OCI-LY7 (cell line): ENCODE results near the gene BRAF. TPM values are rescaled to one million over a fixed set of nuclear protein-coding genes. Genes with fewer than 3 reads are reported as not detected.

ENCODE experiments used
- BruUV-seq: library from RNA; stranded (reverse); fragments of 400-500 nt; replicated peaks from 2 replicates; lab custom pipeline; 2021; lab: Mats Ljungman, UMichigan
- CTCF ChIA-PET: fragments of 300-600 bp; sonication (Branson Sonifier 250); formaldehyde crosslinking; loops from one replicate; lab custom pipeline; 2022; ENCODE audit warnings: antibody characterized with exemption; ENCODE audit not compliant: unreplicated experiment; lab: Charles Lee
- POLR2A ChIA-PET: fragments of 300-600 bp; sonication (Branson Sonifier 250); formaldehyde crosslinking; loops from one replicate; lab custom pipeline; 2022; ENCODE audit warnings: antibody characterized with exemption; lab: Charles Lee
- DNase-seq: peaks from one replicate; pipeline ENCODE4 v3.0.0-alpha.2; 2015; ENCODE audit warnings: low spot score
- H2AFZ ChIP-seq: fragments of 200-600 bp; sonication (generic), shearing (Covaris generic); 2 replicates; pipeline ENCODE4 v1.6.1; 2014; ENCODE audit warnings: mild to moderate bottlenecking, antibody characterized with exemption, low read length, moderate library complexity
- H3K27ac ChIP-seq: fragments of 200-600 bp; sonication (generic); 2 replicates; pipeline ENCODE4 v1.5.1; 2014; ENCODE audit warnings: mixed run types, low read depth, mild to moderate bottlenecking, moderate library complexity, low read length, inconsistent platforms; ENCODE audit not compliant: poor library complexity, severe bottlenecking
- H3K36me3 ChIP-seq: fragments of 200-600 bp; sonication (generic); 2 replicates; pipeline ENCODE4 v1.6.1; 2014; ENCODE audit warnings: mild to moderate bottlenecking, antibody characterized with exemption, low read length, moderate library complexity, mixed read lengths; ENCODE audit not compliant: insufficient read depth
- H3K4me1 ChIP-seq: fragments of 200-600 bp; sonication (generic); 2 replicates; pipeline ENCODE4 v1.5.1; 2014; ENCODE audit warnings: mild to moderate bottlenecking, low read length; ENCODE audit not compliant: insufficient read depth, poor library complexity, severe bottlenecking
- H3K4me2 ChIP-seq: fragments of 200-600 bp; sonication (generic); 2 replicates; pipeline ENCODE4 v1.6.1; 2014; ENCODE audit warnings: mild to moderate bottlenecking, low read length
- H3K4me3 ChIP-seq: fragments of 200-600 bp; sonication (generic); 2 replicates; pipeline ENCODE4 v1.5.1; 2014; ENCODE audit warnings: mild to moderate bottlenecking, low read depth, low read length; ENCODE audit not compliant: poor library complexity, severe bottlenecking
- H3K79me2 ChIP-seq: fragments of 200-600 bp; sonication (generic); 2 replicates; pipeline ENCODE4 v1.6.1; 2016; ENCODE audit warnings: low read depth, mild to moderate bottlenecking, low read length, moderate library complexity, mixed read lengths; ENCODE audit not compliant: insufficient read depth
- H3K9me2 ChIP-seq: fragments of 200-600 bp; sonication (generic); 2 replicates; pipeline ENCODE4 v1.6.1; 2016; ENCODE audit warnings: mild to moderate bottlenecking, low read length, mixed read lengths; ENCODE audit not compliant: insufficient read depth
- H3K9me3 ChIP-seq: fragments of 200-600 bp; sonication (generic); 2 replicates; pipeline ENCODE4 v1.6.1; 2014; ENCODE audit warnings: mild to moderate bottlenecking, mixed run types, low read length, mixed read lengths
- H4K20me1 ChIP-seq: fragments of 200-600 bp; sonication (generic); 2 replicates; pipeline ENCODE4 v1.6.1; 2014; ENCODE audit warnings: mild to moderate bottlenecking, antibody characterized with exemption, low read length, moderate library complexity, mixed read lengths; ENCODE audit not compliant: insufficient read depth
- EZH2phosphoT487 ChIP-seq: fragments of 200-600 bp; sonication (generic); IDR thresholded peaks from 2 replicates; pipeline ENCODE4 v1.6.1; 2018; ENCODE audit warnings: low read depth, borderline replicate concordance, mild to moderate bottlenecking, mixed run types, antibody characterized with exemption, low read length, moderate library complexity, mixed read lengths
- intact Hi-C: fragments of 100-400 bp; cut with micrococcal nuclease; formaldehyde crosslinking; loops from one replicate; pipeline ENCODE4 v1.10.0; 2022; ENCODE audit not compliant: unreplicated experiment
- total RNA-seq, 2 experiments: library from RNA; depleted of rRNA in 1 of 2; stranded (reverse); fragments of >200 nt in 1 of 2; shearing (Covaris generic) in 1 of 2; gene quantifications; 2 replicates each; pipeline ENCODE4 v1.2.3, GENCODE V29; 2014 to 2022
- TF ChIP-seq, protein P1 (sequence below): fragments of 200-600 bp; sonication (generic); conservative IDR thresholded peaks from 2 replicates; pipeline ENCODE4 v1.5.1; 2014; ENCODE audit warnings: mild to moderate bottlenecking, antibody characterized with exemption, low read length, moderate library complexity, mixed read lengths

The BRAF gene
- total RNA-seq, 2 experiments from 2014 or later, result 17.1 to 41.6 TPM

DNA sequence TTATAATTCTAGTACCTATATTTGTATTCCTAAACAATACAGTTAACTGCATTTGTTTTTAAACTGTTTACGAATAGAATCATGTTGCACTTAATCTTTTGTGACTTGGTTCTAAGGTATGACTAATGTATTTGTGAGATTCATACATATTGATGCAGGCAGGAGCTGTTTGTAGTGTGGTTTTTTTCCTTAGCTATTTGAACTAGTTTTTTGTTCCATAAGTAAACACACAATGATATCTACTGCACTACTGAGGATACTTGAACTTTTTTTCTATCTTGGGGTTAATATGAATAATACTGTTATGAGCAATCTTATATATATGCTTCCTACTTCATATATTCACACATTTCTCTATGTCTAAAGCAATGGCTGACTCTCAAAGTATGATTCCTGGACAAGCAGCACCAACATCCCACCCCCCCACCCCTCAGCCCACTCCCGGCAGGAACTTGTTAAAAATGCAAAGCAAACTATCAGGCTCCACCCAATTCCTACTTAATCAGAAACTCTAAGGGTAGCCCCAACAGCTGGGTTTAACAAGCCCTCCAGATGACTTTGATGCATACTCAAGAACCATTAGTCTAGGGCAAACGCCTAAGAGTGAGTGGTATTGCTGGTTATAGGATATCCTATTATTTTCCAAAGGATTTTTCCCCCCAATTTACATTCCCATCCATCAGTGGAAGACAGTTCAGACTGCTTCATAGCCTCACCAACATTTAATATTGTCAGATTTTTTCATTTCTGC is 25.8 kb downstream of the BRAF start:
- intact Hi-C loops, result no loop called here
- no peak overlapping the region for H3K4me2 ChIP-seq
- ChIA-PET CTCF (no interaction called here), POLR2A (interaction anchor here (1.3 kb wide), 1 partner anchor 17 kb away, joined by 3 read pairs; no protein-coding TSS in a partner anchor)
- H3K27ac ChIP-seq, result no peak overlapping the region
- BruUV-seq, result no TSS peak
- H3K36me3 ChIP-seq, result peaks cover 9% of the 10 kb centered on the region
- H3K4me3 ChIP-seq, result no peak overlapping the region
- DNase-seq, result no peak
- H2AFZ ChIP-seq, result no peak overlapping the region
- H3K4me1 ChIP-seq, result peaks cover 20% of the 10 kb centered on the region
- H3K9me2 ChIP-seq, result no peaks in the 10 kb centered on the region
- H4K20me1 ChIP-seq, result 0 out of 2 replicates have a peak, but pooled peaks cover 11% of the 10 kb centered on the region
- H3K79me2 ChIP-seq, result peaks cover 68% of the 10 kb centered on the region
- H3K9me3 ChIP-seq, result peaks cover 8% of the 10 kb centered on the region; the same call in 1 of the 2 replicates
- no peak for TF ChIP-seq EZH2phosphoT487
- TF ChIP-seq, protein P1, sequence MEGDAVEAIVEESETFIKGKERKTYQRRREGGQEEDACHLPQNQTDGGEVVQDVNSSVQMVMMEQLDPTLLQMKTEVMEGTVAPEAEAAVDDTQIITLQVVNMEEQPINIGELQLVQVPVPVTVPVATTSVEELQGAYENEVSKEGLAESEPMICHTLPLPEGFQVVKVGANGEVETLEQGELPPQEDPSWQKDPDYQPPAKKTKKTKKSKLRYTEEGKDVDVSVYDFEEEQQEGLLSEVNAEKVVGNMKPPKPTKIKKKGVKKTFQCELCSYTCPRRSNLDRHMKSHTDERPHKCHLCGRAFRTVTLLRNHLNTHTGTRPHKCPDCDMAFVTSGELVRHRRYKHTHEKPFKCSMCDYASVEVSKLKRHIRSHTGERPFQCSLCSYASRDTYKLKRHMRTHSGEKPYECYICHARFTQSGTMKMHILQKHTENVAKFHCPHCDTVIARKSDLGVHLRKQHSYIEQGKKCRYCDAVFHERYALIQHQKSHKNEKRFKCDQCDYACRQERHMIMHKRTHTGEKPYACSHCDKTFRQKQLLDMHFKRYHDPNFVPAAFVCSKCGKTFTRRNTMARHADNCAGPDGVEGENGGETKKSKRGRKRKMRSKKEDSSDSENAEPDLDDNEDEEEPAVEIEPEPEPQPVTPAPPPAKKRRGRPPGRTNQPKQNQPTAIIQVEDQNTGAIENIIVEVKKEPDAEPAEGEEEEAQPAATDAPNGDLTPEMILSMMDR, result no peak

DNA sequence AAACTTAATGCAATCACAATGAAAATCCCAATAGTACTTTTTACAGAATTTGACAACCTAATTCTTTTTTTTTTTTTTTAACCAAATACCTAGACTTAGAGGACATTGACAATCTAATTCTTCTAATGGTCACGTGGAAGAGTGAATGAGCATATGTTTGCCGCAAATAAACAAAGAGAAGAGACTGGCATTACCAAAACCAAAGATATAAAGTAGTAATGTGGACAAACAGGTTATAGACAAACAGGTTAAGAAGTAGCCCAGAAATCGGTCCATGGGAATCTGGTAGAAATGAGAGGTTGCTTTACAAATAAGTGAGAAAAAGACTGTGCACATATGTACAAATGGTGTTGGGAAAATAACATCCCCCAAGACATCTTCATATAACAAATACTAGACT is 27.7 kb downstream of the BRAF start:
- H3K9me2 ChIP-seq, result no peaks in the 10 kb centered on the region
- 0 out of 2 replicates have a peak, but pooled peaks cover 6% of the 10 kb centered on the region for H4K20me1 ChIP-seq
- H3K36me3 ChIP-seq, result 0 out of 2 replicates have a peak, but pooled peaks cover 3% of the 10 kb centered on the region
- no peak overlapping the region for H3K4me3 ChIP-seq
- no peak overlapping the region for H3K27ac ChIP-seq
- no TSS peak for BruUV-seq
- H3K4me1 ChIP-seq, result peaks cover 5% of the 10 kb centered on the region
- H3K9me3 ChIP-seq, result no peaks in the 10 kb centered on the region
- no peak overlapping the region for H3K4me2 ChIP-seq
- intact Hi-C loops, result no loop called here
- no peak for DNase-seq
- POLR2A ChIA-PET, result no interaction called here
- no peak for TF ChIP-seq EZH2phosphoT487
- TF ChIP-seq, protein P1, result no peak
- H3K79me2 ChIP-seq, result peaks cover 64% of the 10 kb centered on the region
- CTCF ChIA-PET, result no interaction called here
- no peak overlapping the region for H2AFZ ChIP-seq

DNA sequence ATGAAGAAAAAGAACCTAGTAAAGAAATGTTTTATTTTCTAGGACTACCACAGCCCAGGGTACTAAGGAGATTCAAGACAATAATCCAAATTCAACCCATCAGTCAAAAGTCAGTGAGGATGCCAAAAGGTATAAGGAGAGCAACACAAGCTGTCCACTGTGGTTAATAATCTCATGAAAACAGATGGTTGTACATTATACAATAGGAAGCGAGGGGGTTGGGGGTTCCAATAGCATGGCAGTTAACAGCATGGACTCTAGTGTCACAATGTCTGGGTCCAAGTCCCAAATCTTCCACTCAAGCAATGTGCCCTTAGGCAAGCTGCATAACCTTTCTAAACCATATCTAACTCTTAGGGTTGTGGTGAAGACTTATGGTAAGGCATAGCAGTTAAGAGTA is 35.1 kb downstream of the BRAF start:
- no peak for TF ChIP-seq EZH2phosphoT487
- TF ChIP-seq, protein P1, result no peak
- Histone ChIP-seq H4K20me1 (peaks cover 14% of the 10 kb centered on the region), H3K4me1 (peaks cover 14% of the 10 kb centered on the region), H2AFZ (no peak overlapping the region), H3K9me2 (no peaks in the 10 kb centered on the region), H3K36me3 (0 out of 2 replicates have a peak, but pooled peaks cover 3% of the 10 kb centered on the region), H3K4me2 (no peak overlapping the region), H3K4me3 (no peak overlapping the region), H3K9me3 (0 out of 2 replicates have a peak, but pooled peaks cover 5% of the 10 kb centered on the region), H3K79me2 (peaks cover 85% of the 10 kb centered on the region), H3K27ac (no peak overlapping the region)
- intact Hi-C loops, result no loop called here
- BruUV-seq, result no TSS peak
- DNase-seq, result no peak
- ChIA-PET CTCF (no interaction called here), POLR2A (interaction anchor here (0.6 to 1.4 kb wide), 4 partner anchors 9 to 17 kb away, joined by 3 to 9 read pairs (median 4); no protein-coding TSS in a partner anchor)
